Mucosa of stomach (tissue), 1 donor: Measurements from ENCODE around the gene ARHGEF17.

ENCODE experiments used
- H3K27me3 ChIP-seq: one replicate; pipeline ENCODE4 v1.7.0; 2013; ENCODE audit warnings: mild to moderate bottlenecking, low read length; ENCODE audit not compliant: control insufficient read depth, insufficient read depth
- H3K36me3 ChIP-seq: one replicate; pipeline ENCODE4 v1.7.0; 2013; ENCODE audit warnings: low read length; ENCODE audit not compliant: control insufficient read depth, insufficient read depth
- H3K4me1 ChIP-seq: one replicate; pipeline ENCODE4 v1.7.0; 2013; ENCODE audit warnings: mild to moderate bottlenecking, low read length; ENCODE audit not compliant: control insufficient read depth, insufficient read depth
- H3K4me3 ChIP-seq: one replicate; pipeline ENCODE4 v1.7.0; 2013; ENCODE audit warnings: low read length
- H3K9ac ChIP-seq: one replicate; pipeline ENCODE4 v1.7.0; 2013; ENCODE audit warnings: mild to moderate bottlenecking, low read length, moderate library complexity
- H3K9me3 ChIP-seq: one replicate; pipeline ENCODE4 v1.7.0; 2013; ENCODE audit warnings: mild to moderate bottlenecking, low read length, moderate library complexity; ENCODE audit not compliant: control insufficient read depth
- donor health status: Pancreatic carcinoma.

Gene ARHGEF17

DNA sequence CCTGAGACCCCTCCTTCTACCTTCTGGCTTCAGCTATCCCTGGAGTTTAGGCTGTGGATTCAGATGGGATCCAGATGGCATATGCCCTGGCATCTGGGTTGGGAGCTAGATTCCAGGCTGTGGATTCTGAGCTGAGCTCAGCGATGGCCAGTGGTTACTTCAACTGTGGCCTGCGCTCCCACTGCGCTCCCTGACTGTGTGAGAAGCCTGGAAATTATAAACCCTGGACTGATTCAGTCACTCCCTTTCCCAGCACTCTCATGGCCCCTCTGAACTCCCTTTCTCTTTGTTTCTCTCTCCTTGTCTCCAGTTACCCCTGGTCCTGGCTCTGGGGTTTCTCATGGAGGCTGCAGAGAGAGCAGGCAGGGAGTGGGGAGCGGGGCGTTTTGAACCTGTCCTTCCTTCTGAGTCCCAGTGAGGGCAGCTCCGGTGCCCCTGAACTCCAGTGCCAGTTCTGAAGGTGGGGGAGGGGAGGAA lies 4.8 kb downstream of the ARHGEF17 start:
- Histone ChIP-seq H3K9ac (peak overlapping the region; percentile 22), H3K36me3 (no peaks in the 10 kb centered on the region), H3K9me3 (no peaks in the 10 kb centered on the region), H3K4me3 (no peak overlapping the region), H3K4me1 (peaks cover 49% of the 10 kb centered on the region), H3K27me3 (peaks cover 15% of the 10 kb centered on the region)

- peaks cover 43% of the 10 kb centered on the region for H3K4me1 ChIP-seq
- peaks cover 7% of the 10 kb centered on the region for H3K27me3 ChIP-seq
- H3K4me3 ChIP-seq: no peak overlapping the region
- H3K9ac ChIP-seq: peak overlapping the region; percentile 28
- no peaks in the 10 kb centered on the region for H3K9me3 ChIP-seq
- H3K36me3 ChIP-seq: no peaks in the 10 kb centered on the region
Measured at GRCh38 chr11:73313652-73314051, 5.6 kb downstream of the ARHGEF17 start.

- no peak overlapping the region for H3K4me3 ChIP-seq
- no peak overlapping the region for H3K9ac ChIP-seq
- H3K4me1 ChIP-seq: peaks cover 38% of the 10 kb centered on the region
Measured at GRCh38 chr11:73314117-73314961, 6.3 kb downstream of the ARHGEF17 start.

GRCh38 chr11:73315293-73316020 lies 7.4 kb downstream of the ARHGEF17 start:
- H3K9ac ChIP-seq: no peak overlapping the region
- no peak overlapping the region for H3K4me3 ChIP-seq
- H3K36me3 ChIP-seq: no peaks in the 10 kb centered on the region
- no peaks in the 10 kb centered on the region for H3K9me3 ChIP-seq
- peaks cover 38% of the 10 kb centered on the region for H3K4me1 ChIP-seq
- H3K27me3 ChIP-seq: no peaks in the 10 kb centered on the region

More at GRCh38 chr11:73314117-73314961, 6.3 kb downstream of the ARHGEF17 start:
- Histone ChIP-seq H3K27me3 (peaks cover 2% of the 10 kb centered on the region), H3K36me3 (no peaks in the 10 kb centered on the region), H3K9me3 (no peaks in the 10 kb centered on the region)

GRCh38 chr11:73316422-73316821 lies 8.3 kb downstream of the ARHGEF17 start:
- H3K4me3 ChIP-seq: no peak overlapping the region
- H3K36me3 ChIP-seq: no peaks in the 10 kb centered on the region
- no peaks in the 10 kb centered on the region for H3K27me3 ChIP-seq
- no peaks in the 10 kb centered on the region for H3K9me3 ChIP-seq
- H3K9ac ChIP-seq: no peak overlapping the region
- peaks cover 44% of the 10 kb centered on the region for H3K4me1 ChIP-seq

DNA sequence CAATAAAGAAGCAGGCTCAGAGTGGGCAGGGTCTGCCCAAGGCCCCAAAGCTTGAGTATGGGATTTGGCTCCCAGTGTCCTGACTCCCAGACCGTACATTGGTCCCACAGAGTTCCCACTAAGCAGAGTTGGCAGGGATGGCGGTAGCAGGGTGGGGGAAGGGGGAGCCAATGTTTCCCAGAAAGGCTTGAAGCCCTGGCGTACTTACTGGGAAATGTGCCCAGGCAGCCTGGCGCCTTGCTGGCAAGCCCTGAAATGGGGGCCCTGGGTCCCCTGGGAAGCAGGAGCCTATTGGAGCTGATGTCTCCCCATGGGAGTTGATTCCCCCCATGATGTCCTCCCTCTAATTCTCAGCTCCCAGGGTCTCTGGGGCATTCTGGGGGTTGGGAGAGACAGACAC lies 9.3 kb downstream of the ARHGEF17 start:
- peaks cover 50% of the 10 kb centered on the region for H3K4me1 ChIP-seq
- H3K36me3 ChIP-seq: no peaks in the 10 kb centered on the region
- no peak overlapping the region for H3K4me3 ChIP-seq

DNA sequence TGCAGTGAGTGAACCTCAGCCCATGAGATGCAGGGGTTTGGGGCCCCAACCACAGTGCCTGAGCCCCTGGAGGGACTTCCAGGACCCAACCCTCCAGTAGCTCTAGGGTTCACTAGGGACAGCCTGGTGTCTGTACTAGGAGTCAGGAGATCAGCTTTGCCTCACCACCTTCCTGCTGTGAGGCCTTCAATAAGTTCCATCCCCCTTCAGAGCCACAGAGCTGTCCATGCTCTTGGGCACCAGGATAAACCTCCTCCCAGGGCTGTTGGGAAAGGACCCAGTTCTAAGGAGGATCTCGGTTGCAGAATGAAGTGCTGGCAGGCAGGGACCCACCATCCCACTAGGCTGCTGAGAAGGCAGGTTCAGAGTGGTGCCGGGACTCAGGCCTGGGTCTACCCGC lies 9.7 kb downstream of the ARHGEF17 start:
- Histone ChIP-seq H3K4me1 (peaks cover 51% of the 10 kb centered on the region), H3K36me3 (no peaks in the 10 kb centered on the region), H3K4me3 (no peak overlapping the region), H3K27me3 (no peaks in the 10 kb centered on the region), H3K9me3 (no peaks in the 10 kb centered on the region), H3K9ac (no peak overlapping the region)

More for the DNA sequence above, 9.3 kb downstream of the ARHGEF17 start:
- Histone ChIP-seq H3K9ac (no peak overlapping the region), H3K27me3 (no peaks in the 10 kb centered on the region), H3K9me3 (no peaks in the 10 kb centered on the region)

DNA sequence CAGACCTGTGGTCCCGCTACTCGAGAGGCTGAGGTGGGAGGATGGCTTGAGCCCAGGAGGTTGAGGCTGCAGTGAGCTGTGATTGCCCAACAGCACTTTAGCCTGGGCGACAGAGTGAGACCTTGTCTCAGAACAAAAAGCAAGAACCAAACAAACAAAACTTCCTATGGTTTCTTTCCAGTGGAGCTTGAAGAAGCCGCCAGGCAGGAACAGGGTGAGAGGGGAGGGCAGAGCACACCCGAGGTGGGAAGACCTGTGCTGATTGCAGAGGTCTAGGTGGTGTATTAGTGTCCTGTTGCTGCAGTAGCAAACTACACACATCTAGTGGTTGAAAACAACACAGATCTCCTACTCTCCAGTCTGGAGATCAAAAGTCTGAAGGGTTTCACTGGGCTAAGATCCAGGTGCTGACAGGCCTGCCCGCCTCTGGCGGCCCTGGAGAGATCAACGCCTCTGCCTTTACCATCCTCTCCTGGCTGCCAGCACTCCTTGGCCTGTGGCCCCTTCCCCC lies 10.5 kb downstream of the ARHGEF17 start:
- H3K36me3 ChIP-seq: no peaks in the 10 kb centered on the region
- peaks cover 53% of the 10 kb centered on the region for H3K4me1 ChIP-seq
- H3K9me3 ChIP-seq: no peaks in the 10 kb centered on the region
- no peak overlapping the region for H3K4me3 ChIP-seq
- H3K27me3 ChIP-seq: no peaks in the 10 kb centered on the region
- no peak overlapping the region for H3K9ac ChIP-seq

DNA sequence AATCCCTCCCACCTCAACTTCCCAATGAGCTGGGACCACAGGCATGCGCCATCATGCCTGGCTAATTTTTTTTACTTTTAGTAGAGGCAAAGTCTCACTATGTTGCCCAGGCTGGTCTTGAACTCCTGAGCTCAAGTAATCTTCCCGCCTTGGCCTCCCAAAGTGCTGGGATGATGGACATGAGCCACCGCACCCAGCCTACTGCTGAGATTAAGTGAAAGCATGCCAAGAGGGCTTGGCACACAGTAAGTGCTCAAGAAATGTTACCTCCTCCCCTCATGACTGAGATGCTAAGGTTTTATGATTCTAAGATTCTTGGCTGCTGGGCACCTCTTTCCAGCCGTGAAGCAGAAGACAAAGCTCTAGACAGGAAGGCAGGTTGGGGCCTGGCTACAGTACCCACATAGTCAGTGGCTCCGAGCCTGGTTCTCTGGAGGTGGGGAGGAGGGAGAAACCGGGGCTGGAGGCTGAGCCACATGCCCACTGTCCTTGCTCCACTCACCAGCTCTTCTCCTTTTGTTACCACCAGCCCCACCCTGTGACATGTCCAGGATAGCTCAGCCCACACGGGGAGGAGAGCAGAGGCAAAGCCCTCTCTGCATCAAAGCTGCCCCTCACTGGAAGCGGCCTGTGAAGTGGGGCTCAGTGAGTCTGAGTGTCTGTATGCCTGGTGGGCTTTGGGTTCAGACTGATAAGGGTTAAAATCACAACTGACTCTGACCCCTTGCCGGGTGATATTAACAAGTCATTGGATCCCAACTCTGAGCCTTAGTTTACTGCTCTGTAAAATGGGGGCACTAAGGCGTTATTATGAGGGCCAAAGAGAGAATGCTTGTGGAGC lies 12.9 kb downstream of the ARHGEF17 start:
- Histone ChIP-seq H3K4me1 (peaks cover 59% of the 10 kb centered on the region), H3K9me3 (no peaks in the 10 kb centered on the region), H3K9ac (peak overlapping the region; percentile 13), H3K36me3 (no peaks in the 10 kb centered on the region), H3K4me3 (no peak overlapping the region), H3K27me3 (no peaks in the 10 kb centered on the region)

DNA sequence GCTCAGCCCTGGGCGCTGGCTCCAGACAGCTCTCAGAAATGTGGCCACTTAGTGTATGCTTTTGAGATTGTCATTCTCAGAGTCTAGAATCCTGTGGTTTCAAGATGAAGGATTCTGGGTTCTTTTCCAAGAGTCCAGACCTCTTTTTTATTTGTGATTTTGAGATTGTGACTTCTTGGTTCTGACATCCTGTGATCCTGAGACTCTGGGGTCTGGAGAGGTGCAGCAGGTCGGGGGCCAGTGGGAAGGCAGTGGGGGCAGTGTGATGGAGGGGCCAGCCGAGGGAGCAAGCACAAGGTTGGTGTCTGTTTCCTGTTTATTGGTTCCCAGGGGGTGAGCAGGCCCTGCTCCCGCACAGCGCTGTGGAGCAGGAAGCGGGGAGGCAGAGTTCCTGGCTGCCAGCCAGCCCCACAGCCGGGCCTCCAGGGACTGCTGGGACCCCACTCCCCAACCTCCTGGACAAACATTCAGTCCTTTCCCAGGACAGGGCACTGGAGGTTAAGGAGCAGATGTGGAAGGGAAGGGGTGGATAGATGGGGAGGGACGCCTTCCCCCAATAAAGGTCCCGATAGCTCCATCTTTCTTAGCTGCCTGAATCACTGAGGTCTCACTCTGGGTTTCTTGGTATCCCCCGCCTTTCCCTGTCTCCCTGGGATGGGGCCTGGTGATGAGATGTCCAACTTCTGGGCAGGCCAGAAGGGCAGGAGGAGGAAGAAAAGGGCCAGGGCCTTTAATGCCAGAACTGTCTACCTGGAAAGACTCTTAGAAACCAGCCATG lies 13.7 kb downstream of the ARHGEF17 start:
- no peaks in the 10 kb centered on the region for H3K36me3 ChIP-seq
- peak overlapping the region; percentile 13 for H3K9ac ChIP-seq
- H3K4me3 ChIP-seq: no peak overlapping the region
- no peaks in the 10 kb centered on the region for H3K27me3 ChIP-seq
- no peaks in the 10 kb centered on the region for H3K9me3 ChIP-seq
- peaks cover 53% of the 10 kb centered on the region for H3K4me1 ChIP-seq
